Measurements from ENCODE around the gene GSTT4.
"Not testable (repeated sequence)": the region's sequence is repeated elsewhere in the genome, so short reads cannot be mapped to it uniquely, and the experiment has no call there.

Gene GSTT4

DNA sequence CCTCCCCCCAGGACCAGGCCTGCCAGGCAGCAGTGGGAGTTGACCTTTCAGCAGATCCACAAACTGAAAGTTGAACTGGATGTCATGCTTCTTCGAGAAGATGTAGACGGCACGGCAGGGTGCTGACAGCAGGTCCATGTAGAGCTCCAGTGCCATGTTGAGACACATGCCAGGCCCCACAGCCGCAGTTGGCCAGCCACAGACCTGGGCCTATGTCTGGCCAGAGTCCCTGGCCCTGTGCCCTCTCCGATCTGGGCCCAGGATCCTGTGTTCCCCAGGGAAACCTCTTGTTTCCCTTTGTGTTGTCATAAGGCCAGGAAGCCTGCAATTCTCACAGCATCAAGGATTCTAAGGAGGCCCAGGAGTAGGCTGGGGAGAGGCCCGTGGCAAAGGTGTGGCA lies at the start of gene GSTT4:
TSS of gene GSTT4 (minus strand) at position 253 of the 400 bp plus-strand sequence. CDS start at position 156, 97 bp downstream.
- no peak for DNase-seq (ENCODE audit: low read depth)

GRCh38 chr22:24054356-24054755 lies 49.1 kb upstream of the GSTT4 start:
- no peak for DNase-seq (ENCODE audit: low read depth)

- peak; percentile 9 for DNase-seq (ENCODE audit: low read depth)
Measured at GRCh38 chr22:24053481-24054226, 48.4 kb upstream of the GSTT4 start.

- peak; percentile 15 for DNase-seq (ENCODE audit: low read depth)
Measured at GRCh38 chr22:24051568-24051967, 46.3 kb upstream of the GSTT4 start.

DNA sequence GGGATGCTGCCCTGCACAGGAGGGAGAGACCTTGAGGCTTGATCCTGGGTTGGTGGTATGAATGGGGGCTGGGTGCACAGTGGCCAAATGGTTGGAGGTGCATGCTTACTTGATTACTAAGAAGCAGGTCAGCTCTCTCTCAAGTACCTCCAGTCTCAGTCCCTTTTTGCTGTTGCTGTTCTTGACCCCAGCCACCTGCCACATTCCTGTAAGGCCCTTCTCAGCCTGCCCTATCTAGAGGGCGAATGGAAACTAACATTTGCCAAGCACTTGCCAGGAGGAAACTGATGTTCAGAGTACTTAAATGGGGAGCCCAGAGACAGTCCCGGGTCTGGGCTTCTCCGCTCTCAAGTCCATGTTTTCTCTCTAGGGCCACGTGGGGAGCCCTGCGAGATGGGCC lies 45.8 kb upstream of the GSTT4 start:
- DNase-seq (ENCODE audit: low read depth), result no peak

DNA sequence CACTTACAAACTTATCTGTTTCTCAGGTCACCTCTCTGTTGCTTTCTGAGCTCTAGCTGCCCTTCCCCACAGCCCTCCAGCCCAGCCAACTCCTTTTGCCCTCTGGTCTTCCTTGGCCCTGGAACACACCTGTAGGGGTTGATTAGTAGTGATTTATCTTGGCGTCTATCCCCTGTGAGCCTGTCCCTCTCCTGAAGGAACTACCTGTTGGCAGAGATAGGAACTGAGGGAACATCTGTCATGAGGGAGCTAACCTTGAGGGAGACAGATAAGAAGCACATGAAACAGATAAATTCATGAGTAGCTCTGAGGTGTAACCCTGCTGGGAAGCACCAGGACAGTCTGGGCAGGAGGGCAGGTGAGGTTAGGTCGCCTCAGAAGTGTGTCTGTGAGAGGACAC lies 44.7 kb upstream of the GSTT4 start:
- DNase-seq (ENCODE audit: low read depth), result no peak

DNA sequence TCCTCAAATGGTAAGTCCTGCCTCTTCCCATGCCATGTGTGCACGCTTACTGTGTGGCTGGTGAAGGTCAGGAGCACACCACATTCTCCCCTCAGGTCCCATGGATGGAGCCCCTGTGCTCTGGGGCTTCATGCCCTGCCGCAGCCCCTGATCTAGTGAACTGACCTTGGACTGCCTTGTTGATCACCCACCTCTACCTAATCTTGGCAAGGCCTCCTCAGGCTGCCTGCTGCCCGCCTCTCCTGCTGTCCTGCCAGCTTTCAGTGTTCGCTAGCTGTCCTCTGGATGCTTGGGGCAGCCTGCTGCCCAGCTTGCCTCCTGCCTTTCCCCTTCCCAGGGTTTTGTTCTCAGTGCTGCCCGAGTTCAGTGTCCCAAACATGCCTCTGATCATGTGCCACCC lies 44.0 kb upstream of the GSTT4 start:
- no peak for DNase-seq (ENCODE audit: low read depth)

- DNase-seq (ENCODE audit: low read depth), result no peak
Measured at GRCh38 chr22:24046024-24046423, 40.8 kb upstream of the GSTT4 start.

DNA sequence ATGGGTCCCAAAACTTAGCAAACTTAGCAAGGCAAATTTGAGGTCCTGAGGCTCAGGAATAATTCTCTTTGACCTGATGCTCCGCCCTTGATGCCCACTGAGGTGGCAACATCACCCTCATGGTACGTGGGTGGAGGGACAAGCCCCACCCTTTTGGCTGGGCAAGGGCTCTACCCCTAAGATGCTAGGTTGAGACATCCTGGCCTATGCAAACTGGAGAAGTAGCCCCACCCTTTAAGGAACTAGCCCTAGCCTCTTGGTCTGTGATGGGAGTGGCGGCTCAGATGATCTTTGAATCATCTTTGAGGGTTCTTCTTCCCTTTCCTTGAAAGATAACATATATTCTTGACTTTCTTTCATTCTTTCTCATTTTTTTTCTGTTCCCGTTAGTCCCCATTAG lies 38.7 kb upstream of the GSTT4 start:
- DNase-seq (ENCODE audit: low read depth), result no peak

GRCh38 chr22:24043465-24043864 lies 38.2 kb upstream of the GSTT4 start:
- DNase-seq (ENCODE audit: low read depth), result not testable (repeated sequence)

DNA sequence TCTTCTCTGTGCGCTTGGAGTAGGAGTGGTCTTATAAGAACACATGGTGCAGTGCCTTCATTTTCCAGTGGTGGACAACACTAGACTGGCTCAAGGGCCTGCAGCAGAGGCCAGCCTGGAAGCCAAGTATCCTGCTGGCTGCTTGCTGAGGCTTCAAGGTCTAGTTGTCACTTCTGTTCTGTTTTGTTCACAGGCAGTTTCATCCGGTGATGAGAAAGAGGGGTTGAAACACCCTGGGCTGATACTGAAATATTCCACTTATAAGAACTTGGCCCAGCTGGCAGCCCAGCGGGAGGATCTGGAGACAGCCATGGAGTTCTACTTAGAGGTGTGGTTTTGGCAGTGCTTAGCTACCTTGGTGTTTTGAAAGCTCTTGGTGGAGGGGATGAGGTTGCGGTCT lies 35.7 kb upstream of the GSTT4 start:
- no peak for DNase-seq (ENCODE audit: low read depth)

DNA sequence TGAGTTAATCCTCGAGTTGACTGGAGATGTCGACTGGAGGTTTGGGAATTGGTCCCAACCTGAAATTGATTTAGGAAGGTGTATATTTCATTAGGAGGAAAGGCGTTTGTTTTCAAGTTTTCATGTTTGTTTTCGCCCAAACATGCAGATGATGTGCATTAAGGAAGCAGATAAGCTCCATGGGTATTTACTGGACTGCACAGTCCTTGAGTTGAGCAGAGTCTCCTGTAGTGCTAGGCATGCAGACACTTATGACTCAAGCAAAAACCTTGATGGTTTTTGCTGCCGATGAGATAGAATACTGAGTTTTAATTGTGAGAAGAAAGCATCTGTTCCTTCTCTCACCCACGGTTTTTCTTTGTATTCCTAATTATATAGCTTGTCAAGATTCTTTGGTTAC lies 33.8 kb upstream of the GSTT4 start:
- no peak for DNase-seq (ENCODE audit: low read depth)

DNA sequence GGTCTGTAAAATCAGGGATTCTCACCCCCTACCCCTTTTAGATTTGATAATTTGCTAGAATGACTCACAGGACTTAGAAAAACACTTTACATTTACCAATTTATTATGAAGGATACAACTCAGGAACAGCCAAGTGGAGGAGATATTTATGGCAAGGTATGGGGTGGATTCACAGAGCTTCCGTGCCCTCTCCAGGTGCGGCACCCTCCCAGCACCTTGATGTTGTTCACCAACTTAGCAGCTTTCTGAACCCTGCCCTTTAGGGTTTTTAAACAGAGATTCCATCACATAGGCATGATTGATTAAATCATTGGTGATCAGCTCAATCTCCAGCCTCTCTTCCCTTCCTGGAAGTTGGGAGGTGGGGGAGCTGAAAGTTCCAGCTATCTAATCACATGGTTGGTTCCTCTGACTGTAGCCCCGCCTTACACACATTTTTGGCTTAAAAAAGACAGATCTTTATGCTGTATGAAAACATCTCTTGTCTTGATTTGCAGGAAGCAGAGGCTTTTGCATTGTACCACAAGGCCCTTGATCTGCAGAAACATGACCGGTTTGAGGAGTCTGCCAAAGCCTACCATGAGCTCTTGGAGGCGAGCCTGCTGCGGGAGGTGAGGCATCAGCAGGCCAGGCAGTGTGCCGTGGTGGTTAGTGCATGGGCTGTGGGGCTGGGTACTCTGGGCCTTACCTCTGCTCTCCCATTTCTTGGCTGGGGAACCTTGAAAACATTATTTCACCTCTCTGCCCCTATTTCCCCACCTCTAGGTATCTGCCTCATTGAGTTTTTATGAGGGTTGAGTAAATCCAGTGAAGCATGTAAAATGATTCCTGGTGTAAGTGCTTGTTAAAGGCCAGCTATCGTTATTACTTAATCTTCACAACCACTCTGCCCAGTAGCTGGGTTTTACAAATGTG lies 32.9 kb upstream of the GSTT4 start:
- DNase-seq (ENCODE audit: low read depth), result no peak

DNA sequence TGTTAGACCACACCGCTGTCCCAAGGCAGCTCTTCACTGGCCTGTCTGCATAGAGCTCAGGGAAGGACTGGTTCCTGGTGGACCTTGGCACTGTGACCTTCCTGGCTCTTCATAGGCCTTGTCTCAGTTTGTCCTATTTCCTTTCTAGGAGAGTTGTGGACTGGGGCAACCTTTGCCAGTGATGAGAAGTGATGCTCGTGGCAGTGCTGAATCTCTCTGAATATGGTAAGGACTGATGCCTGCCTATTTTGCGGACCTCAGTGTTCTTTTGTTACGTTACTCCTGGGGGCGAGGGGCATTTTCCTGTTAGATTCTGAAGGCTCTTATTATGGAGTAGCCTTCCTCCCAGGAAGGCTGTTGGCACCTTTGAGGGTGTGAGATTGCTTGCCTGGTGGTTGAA lies 30.0 kb upstream of the GSTT4 start:
- no peak for DNase-seq (ENCODE audit: low read depth)

DNA sequence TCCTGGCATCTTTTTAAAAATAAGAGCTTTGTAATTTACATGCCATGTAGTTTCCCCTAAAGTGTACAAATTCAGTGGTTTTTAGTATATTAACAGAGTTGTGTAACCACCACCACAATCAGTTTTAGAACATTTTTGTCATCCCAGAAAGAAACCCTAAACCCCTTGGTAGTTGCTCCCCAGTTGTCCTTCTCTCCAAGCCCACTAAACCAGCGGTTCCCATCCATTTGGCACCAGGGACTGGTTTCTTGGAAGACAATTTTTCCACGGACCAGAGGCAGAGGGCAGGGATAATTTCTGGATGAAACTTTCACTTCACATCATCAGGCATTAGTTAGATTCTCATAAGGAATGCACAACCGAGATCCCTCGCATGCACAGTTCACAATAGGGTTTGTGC lies 28.5 kb upstream of the GSTT4 start:
- peak; percentile 65 for DNase-seq (ENCODE audit: low read depth)

DNA sequence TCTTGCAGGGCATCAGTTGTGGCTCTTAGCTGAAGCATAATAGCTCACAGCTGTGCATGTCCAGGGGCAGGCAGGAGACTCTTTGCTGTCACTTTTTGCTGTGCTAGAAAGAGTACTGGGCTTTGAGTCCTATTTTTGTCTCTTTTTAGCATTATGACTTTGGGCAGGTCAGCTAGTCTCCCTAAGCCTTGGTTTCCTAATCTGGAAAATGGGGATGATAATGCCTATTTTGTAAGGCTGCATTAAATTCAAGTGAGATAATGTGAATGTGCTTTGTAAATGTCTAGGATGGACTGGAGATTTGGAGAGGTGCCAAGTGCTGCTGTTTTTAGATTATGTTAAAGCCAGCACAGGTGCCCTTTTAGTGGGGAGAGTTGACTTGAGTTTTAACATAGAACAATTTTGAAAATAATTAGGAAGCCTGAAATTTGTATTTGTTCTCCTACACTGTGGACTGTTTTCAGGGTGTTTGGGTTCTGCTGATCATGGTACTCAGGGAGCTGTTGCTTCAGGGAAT lies 25.0 kb upstream of the GSTT4 start:
- no peak for DNase-seq (ENCODE audit: low read depth)

- DNase-seq (ENCODE audit: low read depth), result no peak
Measured at GRCh38 chr22:24029304-24029703, 24.1 kb upstream of the GSTT4 start.

- DNase-seq (ENCODE audit: low read depth), result no peak
Measured at GRCh38 chr22:24028533-24028932, 23.3 kb upstream of the GSTT4 start.

DNA sequence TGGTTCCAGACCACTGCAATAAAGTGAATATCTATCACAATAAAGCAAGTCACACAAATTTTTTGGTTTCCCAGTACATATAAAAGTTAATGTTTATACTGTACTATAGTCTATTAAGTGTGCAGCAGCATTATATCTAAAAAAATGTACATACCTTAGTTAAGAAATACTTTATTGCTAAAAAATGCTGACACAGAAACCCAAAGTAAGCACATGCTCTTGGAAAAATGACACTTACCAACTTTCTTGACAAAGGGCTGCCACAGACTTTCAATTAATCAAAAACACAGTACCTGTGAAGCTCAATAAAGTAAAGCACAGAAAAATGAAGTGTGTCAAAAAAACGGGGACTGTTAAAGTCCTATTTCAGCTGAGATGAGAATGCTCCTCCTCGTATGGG lies 22.7 kb upstream of the GSTT4 start:
- no peak for DNase-seq (ENCODE audit: low read depth)

DNA sequence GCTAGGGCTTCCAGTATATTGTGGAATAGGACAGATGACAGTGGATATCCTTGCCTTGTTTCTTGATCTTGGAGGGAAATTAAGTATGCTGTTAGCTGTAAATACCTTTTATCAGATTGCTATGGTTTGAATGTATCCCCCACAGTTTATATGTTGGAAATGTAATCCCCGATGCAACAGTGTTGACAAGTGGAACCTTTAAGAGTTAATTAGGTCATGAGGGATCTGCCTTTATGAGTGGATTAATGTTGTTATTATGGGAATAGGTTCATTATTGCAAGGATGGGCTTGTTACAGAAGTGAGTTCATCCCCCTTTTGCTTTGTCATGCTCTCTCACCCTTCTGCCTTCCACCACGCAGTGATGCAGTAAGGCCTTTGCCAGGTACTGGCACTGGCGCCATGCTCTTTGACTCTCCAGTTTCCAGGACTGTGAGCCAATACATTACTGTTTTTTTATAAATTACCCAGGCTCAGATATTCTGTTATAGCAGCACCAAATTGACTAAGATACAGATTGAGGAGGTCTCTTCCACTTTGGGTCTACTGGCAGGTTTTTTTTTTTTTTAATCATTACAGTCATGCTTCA lies 22.2 kb upstream of the GSTT4 start:
- peak; percentile 17 for DNase-seq (ENCODE audit: low read depth)

DNA sequence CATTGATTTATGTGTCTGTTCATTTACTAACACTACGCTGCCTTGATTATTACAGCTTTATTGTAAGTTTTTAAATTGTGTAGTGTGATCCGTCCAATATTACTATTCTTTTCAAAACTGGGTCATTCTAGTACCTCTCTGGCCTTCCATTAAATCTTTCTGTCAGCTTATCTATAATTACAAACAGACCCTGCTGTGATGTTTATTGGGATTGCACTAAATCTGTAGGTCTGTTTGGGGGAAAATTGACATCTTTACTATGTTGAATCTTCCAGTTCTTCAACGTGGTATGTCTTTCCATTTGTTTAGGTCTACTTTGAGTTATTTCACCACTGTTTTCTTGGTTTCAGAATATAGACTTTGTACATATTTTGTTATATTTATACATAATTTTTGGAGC lies 21.5 kb upstream of the GSTT4 start:
- no peak for DNase-seq (ENCODE audit: low read depth)

- no peak for DNase-seq (ENCODE audit: low read depth)
Measured at GRCh38 chr22:24026056-24026455, 20.8 kb upstream of the GSTT4 start.

- no peak for DNase-seq (ENCODE audit: low read depth)
Measured at GRCh38 chr22:24025475-24025874, 20.2 kb upstream of the GSTT4 start.
